ENCODE measurements around the gene PDP2. TPM values are rescaled to one million over a fixed set of nuclear protein-coding genes. Genes with fewer than 3 reads are reported as not detected.
A peak's percentile ranks its signal among the peaks of the same experiment; 100 is the strongest.
"Not testable (repeated sequence)": the region's sequence is repeated elsewhere in the genome, so short reads cannot be mapped to it uniquely, and the experiment has no call there.

PDP2 gene
- total RNA-seq, 6 experiments from 2014 or later = 12.8 to 17.7 (median 16.2) TPM

DNA sequence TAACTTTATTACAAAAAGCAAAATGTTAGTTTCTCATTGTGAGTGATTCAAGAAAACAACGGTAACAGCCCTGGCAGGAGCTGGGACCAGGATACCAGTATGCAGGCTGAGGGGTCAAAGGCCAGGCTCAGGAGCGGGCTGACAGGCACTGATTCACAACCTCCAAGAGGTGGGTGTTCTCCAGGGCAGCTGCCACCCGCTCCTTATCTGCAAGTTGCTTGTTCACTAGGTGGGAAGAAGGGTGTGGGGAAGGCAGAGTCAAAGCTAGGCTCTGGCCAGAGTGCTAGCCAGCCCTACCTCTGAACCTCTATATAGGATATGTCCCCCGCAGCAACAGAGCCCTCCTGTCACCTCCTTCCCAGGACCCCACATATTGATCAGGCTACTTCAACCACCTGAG lies 51.8 kb downstream of the PDP2 start:
- H3K4me1 Mint-ChIP-seq (ENCODE audit: low read depth) = peaks cover 71% of the 10 kb centered on the region
- TF ChIP-seq CTCF (IDR thresholded peaks at IDR 0.05) = no peak
- no peak overlapping the region for H3K4me3 Mint-ChIP-seq

DNA sequence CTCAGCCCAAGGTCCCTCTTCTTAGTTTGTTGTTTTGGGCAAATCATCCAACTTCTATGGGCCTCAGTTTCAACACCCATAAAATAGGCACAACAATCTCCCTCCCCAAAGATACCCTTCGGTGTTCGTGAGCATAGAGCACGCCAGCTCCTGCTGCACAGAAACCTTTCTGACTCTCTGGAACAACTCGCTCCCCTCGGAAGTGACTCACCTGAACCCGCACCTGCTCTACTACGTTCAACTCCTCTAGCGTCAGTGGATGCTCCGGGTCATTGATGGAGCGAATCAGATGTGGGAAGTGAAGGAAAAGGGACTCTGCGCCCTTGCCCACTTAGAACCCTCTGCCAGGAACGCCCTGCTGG lies 53.4 kb downstream of the PDP2 start:
- no peak for DNase-seq
- no peak for TF ChIP-seq CTCF (IDR thresholded peaks at IDR 0.05)
- Mint-ChIP-seq H3K4me1 (ENCODE audit: low read depth) (peaks cover 61% of the 10 kb centered on the region), H3K27ac (peak overlapping the region; percentile 93), H3K36me3 (ENCODE audit: low read depth) (peaks cover 33% of the 10 kb centered on the region), H3K27me3 (ENCODE audit: insufficient read depth) (peaks cover 9% of the 10 kb centered on the region), H3K9me3 (no peaks in the 10 kb centered on the region), H3K4me3 (peak overlapping the region; percentile 98)

More for the DNA sequence above, 51.8 kb downstream of the PDP2 start:
- DNase-seq = no peak
- peaks cover 26% of the 10 kb centered on the region for H3K36me3 Mint-ChIP-seq (ENCODE audit: low read depth)
- H3K27ac Mint-ChIP-seq = no peak overlapping the region
- H3K9me3 Mint-ChIP-seq = no peaks in the 10 kb centered on the region
- H3K27me3 Mint-ChIP-seq (ENCODE audit: insufficient read depth) = peaks cover 9% of the 10 kb centered on the region

GRCh38 chr16:66934138-66934838 lies 54.0 kb downstream of the PDP2 start, which contains the start of gene CIAO2B:
Gene CIAO2B (minus strand): TSS chr16:66934402. CDS start chr16:66934364, 38 bp downstream.
- H3K9me3 Mint-ChIP-seq = no peaks in the 10 kb centered on the region

GRCh38 chr16:66934839-66935313 lies 54.6 kb downstream of the PDP2 start:
- not testable (repeated sequence) for H3K27me3 Mint-ChIP-seq (ENCODE audit: insufficient read depth); H3K9me3 Mint-ChIP-seq; DNase-seq
- Mint-ChIP-seq H3K36me3 (ENCODE audit: low read depth) (peaks cover 37% of the 10 kb centered on the region), H3K4me1 (ENCODE audit: low read depth) (peaks cover 53% of the 10 kb centered on the region), H3K4me3 (peak overlapping the region; percentile 98), H3K27ac (peak overlapping the region; percentile 93)

More at GRCh38 chr16:66934138-66934838, 54.0 kb downstream of the PDP2 start, which contains the start of gene CIAO2B:
- peaks cover 33% of the 10 kb centered on the region for H3K36me3 Mint-ChIP-seq (ENCODE audit: low read depth)
- H3K4me1 Mint-ChIP-seq (ENCODE audit: low read depth) = peaks cover 56% of the 10 kb centered on the region
- peaks cover 9% of the 10 kb centered on the region for H3K27me3 Mint-ChIP-seq (ENCODE audit: insufficient read depth)
- peak within 1 kb of the TSS; percentile 98 for H3K4me3 Mint-ChIP-seq
- peak within 1 kb of the TSS; percentile 93 for H3K27ac Mint-ChIP-seq
- no peak for TF ChIP-seq CTCF (IDR thresholded peaks at IDR 0.05)
- peak; percentile 80 for DNase-seq

DNA sequence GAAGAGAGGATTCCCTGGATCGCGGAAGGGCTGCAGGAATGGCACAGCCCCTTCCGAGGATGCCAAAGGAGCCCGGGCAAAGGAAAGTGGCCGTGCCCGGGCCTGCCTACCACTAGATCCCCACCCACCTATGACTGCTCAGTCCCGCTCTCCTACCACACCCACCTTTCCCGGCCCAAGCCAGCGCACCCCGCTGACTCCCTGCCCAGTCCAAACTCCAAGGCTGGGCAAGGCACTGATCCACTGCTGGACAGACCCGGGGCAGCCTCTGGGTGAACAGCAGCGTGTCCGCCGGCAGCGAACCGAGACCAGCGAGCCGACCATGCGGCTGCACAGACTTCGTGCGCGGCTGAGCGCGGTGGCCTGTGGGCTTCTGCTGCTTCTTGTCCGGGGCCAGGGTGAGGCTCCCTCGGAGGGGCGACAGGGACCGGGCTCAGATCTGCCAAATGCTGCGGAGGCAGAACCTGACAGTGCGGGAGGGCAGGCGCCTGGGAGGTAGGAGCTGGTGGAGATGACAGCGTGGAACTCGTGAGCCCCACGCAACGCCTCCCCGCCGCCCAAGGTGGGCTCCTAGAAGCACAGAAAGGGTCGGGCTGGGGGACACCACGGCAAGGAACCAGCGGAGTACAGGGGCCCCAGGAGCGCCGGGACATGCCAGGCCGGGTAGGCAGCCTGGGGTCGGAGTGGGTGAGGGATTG lies 55.1 kb downstream of the PDP2 start, which contains the start of gene CES2:
CES2 (plus strand) TSS at position 203 of the 698 bp plus-strand sequence; CDS start at position 323, 120 bp downstream.
- Mint-ChIP-seq H3K27me3 (ENCODE audit: insufficient read depth) (peaks cover 8% of the 10 kb centered on the region), H3K4me1 (ENCODE audit: low read depth) (peaks cover 47% of the 10 kb centered on the region), H3K27ac (peak within 1 kb of the TSS; percentile 93), H3K4me3 (peak within 1 kb of the TSS; percentile 98), H3K9me3 (no peaks in the 10 kb centered on the region), H3K36me3 (ENCODE audit: low read depth) (peaks cover 38% of the 10 kb centered on the region)
- no peak for TF ChIP-seq CTCF (IDR thresholded peaks at IDR 0.05)
- DNase-seq = peak; percentile 43

All from HFFc6 (cell line).